Panc1 (cell line): ENCODE measurements around the gene RILP. TPM values are rescaled to one million over a fixed set of nuclear protein-coding genes. Genes with fewer than 3 reads are reported as not detected.

Experiments
- ATAC-seq: fragments of 200-7000 bp; cut with Tn5 transposase; 2 replicates; pipeline ENCODE4 v1.9.1; 2020; ENCODE audit warnings: mild to moderate bottlenecking, moderate library complexity
- BruUV-seq: library from RNA; stranded (reverse); fragments of 400-500 nt; replicated peaks from 2 replicates; lab custom pipeline; 2021; lab: Mats Ljungman, UMichigan
- CTCF ChIA-PET: fragments of 300-600 bp; sonication (Branson Sonifier 250); formaldehyde crosslinking; loops from one replicate; lab custom pipeline; 2022; ENCODE audit warnings: antibody characterized with exemption; lab: Charles Lee
- POLR2A ChIA-PET: fragments of 300-600 bp; sonication (Branson Sonifier 250); formaldehyde crosslinking; loops from one replicate; lab custom pipeline; 2022; ENCODE audit warnings: antibody characterized with exemption; lab: Charles Lee
- DNase-seq: peaks from one replicate; pipeline ENCODE4 v3.0.0-alpha.2; 2010; ENCODE audit warnings: low read depth, low spot score
- H3K27ac ChIP-seq: 2 replicates; pipeline ENCODE4 v1.5.1; 2011; ENCODE audit warnings: mild to moderate bottlenecking, low read length, inconsistent platforms
- H3K27me3 ChIP-seq: fragments of 200-500 bp; sonication (Bioruptor generic); 2 replicates; pipeline ENCODE4 v1.6.0; 2014; ENCODE audit warnings: low read length, inconsistent platforms; ENCODE audit not compliant: control insufficient read depth, insufficient read depth
- H3K36me3 ChIP-seq: fragments of 200-500 bp; sonication (Bioruptor generic); 2 replicates; pipeline ENCODE4 v1.5.1; 2014; ENCODE audit warnings: inconsistent platforms, mild to moderate bottlenecking, low read length, moderate library complexity; ENCODE audit not compliant: control insufficient read depth, insufficient read depth
- H3K4me1 ChIP-seq: 2 replicates; pipeline ENCODE4 v1.5.1; 2011; ENCODE audit warnings: inconsistent platforms, mild to moderate bottlenecking, low read length, moderate library complexity; ENCODE audit not compliant: control insufficient read depth, insufficient read depth
- H3K4me3 ChIP-seq, 2 experiments: 2 replicates each; pipeline ENCODE4 v1.5.1; 2011 to 2012; ENCODE audit warnings: low read depth in 2 of 2, low read length in 2 of 2, mild to moderate bottlenecking in 2 of 2, inconsistent platforms in 1 of 2, moderate library complexity in 1 of 2
- H3K9me3 ChIP-seq: fragments of 200-500 bp; sonication (Bioruptor generic); 2 replicates; pipeline ENCODE4 v1.5.1; 2014; ENCODE audit warnings: low read depth, mild to moderate bottlenecking, inconsistent platforms, low read length, moderate library complexity; ENCODE audit not compliant: control insufficient read depth, insufficient read depth
- CTCF ChIP-seq: fragments of 450-650 bp; IDR thresholded peaks from 2 replicates; pipeline ENCODE4 v1.5.1; 2017; ENCODE audit warnings: mild to moderate bottlenecking
- POLR2AphosphoS5 ChIP-seq: IDR thresholded peaks from 2 replicates; pipeline ENCODE4 v1.6.1; 2012; ENCODE audit warnings: mild to moderate bottlenecking, low read depth, low read length, moderate library complexity
- REST ChIP-seq, 2 experiments: IDR thresholded peaks; 2 replicates each; pipeline ENCODE4 v1.6.1; 2011 to 2012; ENCODE audit warnings: low read depth in 2 of 2, control low read depth in 1 of 2, low read length in 1 of 2, mild to moderate bottlenecking in 1 of 2, moderate library complexity in 1 of 2; ENCODE audit not compliant: insufficient read depth in 1 of 2
- SIN3A ChIP-seq: IDR thresholded peaks from 2 replicates; pipeline ENCODE4 v1.6.1; 2012; ENCODE audit warnings: low read depth, mild to moderate bottlenecking, low read length, moderate library complexity, borderline replicate concordance; ENCODE audit not compliant: insufficient read depth
- TCF7L2 ChIP-seq: IDR thresholded peaks from 2 replicates; pipeline ENCODE4 v1.6.1; 2011; ENCODE audit warnings: mild to moderate bottlenecking, low read depth, low read length, inconsistent platforms
- in situ Hi-C: cut with HindIII; loops from 2 replicates; pipeline ENCODE4 v1.10.0; 2016; ENCODE audit warnings: low sequenced_read_pairs, low pct_unique_long_range_greater_than_20kb
- intact Hi-C: fragments of 100-400 bp; cut with micrococcal nuclease; formaldehyde crosslinking; loops from one replicate; pipeline ENCODE4 v1.10.0; 2022; ENCODE audit not compliant: unreplicated experiment
- total RNA-seq: library from RNA; stranded (reverse); gene quantifications from one replicate; pipeline ENCODE4 v1.2.1, GENCODE V29; 2021; ENCODE audit not compliant: unreplicated experiment

Gene RILP
- total RNA-seq, 1 experiment from 2014 or later, result 20.8 TPM

GRCh38 chr17:1597861-1598342, 51.8 kb downstream of the RILP start:
- in situ Hi-C loops, result no loop called here
- Histone ChIP-seq H3K4me1 (peaks cover 4% of the 10 kb centered on the region), H3K27me3 (no peaks in the 10 kb centered on the region), H3K9me3 (no peaks in the 10 kb centered on the region), H3K36me3 (no peaks in the 10 kb centered on the region), H3K4me3 (no peak overlapping the region), H3K27ac (no peak overlapping the region)
- intact Hi-C loops, result no loop called here
- ChIA-PET POLR2A (no interaction called here), CTCF (interaction anchor here (0.6 kb wide), 1 partner anchor 18 kb away, joined by 3 read pairs; no protein-coding TSS in a partner anchor)
- TF ChIP-seq POLR2AphosphoS5 (no peak), CTCF (no peak), SIN3A (no peak), REST (IDR thresholded peaks at IDR 0.05; ENCODE audit: insufficient read depth in 1 of 2, low read depth in 2 of 2, low read length in 1 of 2) (no peak), TCF7L2 (no peak)
- no peak for ATAC-seq
- BruUV-seq, result no TSS peak
- DNase-seq, result no peak

Other genes with a start within 250 kb of the RILP start
- gene YWHAE, start 249.6 kb downstream of the RILP start, total RNA-seq, result 537 TPM
- 67.0 TPM for gene CRK, start 193.6 kb downstream of the RILP start, total RNA-seq
- gene MYO1C, start 157.2 kb downstream of the RILP start, total RNA-seq, result 251 TPM
- gene INPP5K, start 133.3 kb downstream of the RILP start, total RNA-seq, result 21.3 TPM
- gene PITPNA, start 87.1 kb downstream of the RILP start, total RNA-seq, result 64.5 TPM
- 23.3 TPM for gene SLC43A2, start 21.0 kb downstream of the RILP start, total RNA-seq
- gene SCARF1, start 4.1 kb downstream of the RILP start, total RNA-seq, result 6.6 TPM
- 296 TPM for gene PRPF8, start 35.0 kb upstream of the RILP start, total RNA-seq
- 7.0 TPM for gene TLCD2, start 60.5 kb upstream of the RILP start, total RNA-seq
- 29.5 TPM for gene WDR81, start 74.8 kb upstream of the RILP start, total RNA-seq
- 0.77 TPM for gene SERPINF2, start 93.0 kb upstream of the RILP start, total RNA-seq
- 4.6 TPM for gene SERPINF1, start 112.2 kb upstream of the RILP start, total RNA-seq
- 17.1 TPM for gene SMYD4, start 180.0 kb upstream of the RILP start, total RNA-seq
- 150 TPM for gene RPA1, start 180.1 kb upstream of the RILP start, total RNA-seq